Body of pancreas (tissue), 4 donors: ENCODE data around the gene UGT3A2.

Experiments
- POLR2A ChIP-seq, 3 donors: fragments of 450-650 bp; IDR thresholded peaks; one replicate each; pipeline ENCODE4 v1.6.1; 2016; ENCODE audit warnings: antibody characterized with exemption in 3 of 3, mild to moderate bottlenecking in 2 of 3
- TF ChIP-seq, protein P1 (sequence below), 7 experiments: fragments of 450-650 bp in 4 of 7; fragments of 200-600 bp in 3 of 7; sonication (generic) in 3 of 7; IDR thresholded peaks; one replicate each; pipeline ENCODE4 v1.5.1; 2016 to 2019; ENCODE audit warnings: antibody characterized with exemption in 7 of 7

DNA sequence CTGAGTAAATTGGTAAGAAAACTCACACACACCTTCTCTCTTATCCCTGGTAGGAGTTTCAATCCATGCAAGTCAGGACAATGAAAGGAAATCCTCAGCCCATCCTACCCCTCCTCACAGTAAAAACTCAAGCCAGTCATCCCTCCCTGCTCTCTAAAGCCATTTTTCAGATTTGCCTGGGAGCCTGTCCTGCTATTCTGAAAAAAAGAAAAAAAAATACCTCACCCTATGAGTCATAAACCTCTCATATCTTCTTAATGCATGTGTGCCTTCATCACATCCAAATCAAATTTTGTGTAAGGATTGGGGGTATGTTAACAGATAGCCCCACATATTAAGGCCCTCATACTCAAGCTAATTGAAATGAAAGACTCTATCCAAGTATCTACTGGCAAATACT lies 14.1 kb downstream of the UGT3A2 start:
- TF ChIP-seq POLR2A (IDR thresholded peaks at IDR 0.05), result no peak
- TF ChIP-seq, protein P1, sequence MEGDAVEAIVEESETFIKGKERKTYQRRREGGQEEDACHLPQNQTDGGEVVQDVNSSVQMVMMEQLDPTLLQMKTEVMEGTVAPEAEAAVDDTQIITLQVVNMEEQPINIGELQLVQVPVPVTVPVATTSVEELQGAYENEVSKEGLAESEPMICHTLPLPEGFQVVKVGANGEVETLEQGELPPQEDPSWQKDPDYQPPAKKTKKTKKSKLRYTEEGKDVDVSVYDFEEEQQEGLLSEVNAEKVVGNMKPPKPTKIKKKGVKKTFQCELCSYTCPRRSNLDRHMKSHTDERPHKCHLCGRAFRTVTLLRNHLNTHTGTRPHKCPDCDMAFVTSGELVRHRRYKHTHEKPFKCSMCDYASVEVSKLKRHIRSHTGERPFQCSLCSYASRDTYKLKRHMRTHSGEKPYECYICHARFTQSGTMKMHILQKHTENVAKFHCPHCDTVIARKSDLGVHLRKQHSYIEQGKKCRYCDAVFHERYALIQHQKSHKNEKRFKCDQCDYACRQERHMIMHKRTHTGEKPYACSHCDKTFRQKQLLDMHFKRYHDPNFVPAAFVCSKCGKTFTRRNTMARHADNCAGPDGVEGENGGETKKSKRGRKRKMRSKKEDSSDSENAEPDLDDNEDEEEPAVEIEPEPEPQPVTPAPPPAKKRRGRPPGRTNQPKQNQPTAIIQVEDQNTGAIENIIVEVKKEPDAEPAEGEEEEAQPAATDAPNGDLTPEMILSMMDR (IDR thresholded peaks at IDR 0.05), result no peak
